Colon (tissue), 2 donors: Measurements from ENCODE around the gene STK11IP.

Source experiments
- FAIRE-seq: peaks from 2 replicates; lab custom pipeline; 2012; peaks lifted over from hg19 to GRCh38; lab: Jason Lieb, UNC
- donor health status: control.
- donor health status: control.

The STK11IP gene

DNA sequence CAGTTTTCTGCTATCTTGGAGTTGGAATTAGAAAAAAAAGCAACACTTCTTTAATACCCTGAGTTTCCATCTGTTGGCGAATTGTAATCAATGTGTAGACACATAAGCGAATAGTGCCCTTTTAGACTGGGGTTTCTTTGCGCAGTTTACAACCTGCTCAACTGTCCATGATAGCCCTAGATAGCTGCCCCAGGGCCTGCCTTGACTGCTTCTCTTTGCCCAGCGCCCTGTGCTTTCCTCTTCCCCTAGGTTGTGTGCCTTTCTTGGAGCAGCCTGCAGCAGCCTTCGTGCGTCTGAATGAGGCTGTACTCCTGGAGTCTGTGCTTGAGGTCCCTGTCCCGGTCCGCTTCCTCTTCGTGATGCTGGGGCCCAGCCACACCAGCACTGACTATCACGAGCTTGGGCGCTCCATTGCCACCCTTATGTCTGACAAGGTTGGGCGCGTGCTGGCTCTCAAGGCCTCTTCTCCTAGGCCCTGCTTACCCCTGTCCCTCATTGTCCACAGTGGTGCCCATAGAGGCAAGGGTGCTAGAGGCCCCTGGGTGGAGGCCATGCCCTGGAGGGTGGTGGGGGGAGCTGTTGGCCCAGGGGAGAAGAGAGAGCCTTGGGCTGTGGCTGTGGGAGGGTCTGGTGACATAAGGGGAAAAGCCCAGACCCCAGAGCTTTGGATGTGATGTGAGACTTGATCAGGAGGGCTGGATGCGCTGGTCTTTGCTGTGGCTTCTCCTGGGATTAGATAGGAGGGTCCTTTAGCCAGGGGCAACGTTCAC, 36.7 kb downstream of the STK11IP start:
- no peak for FAIRE-seq

DNA sequence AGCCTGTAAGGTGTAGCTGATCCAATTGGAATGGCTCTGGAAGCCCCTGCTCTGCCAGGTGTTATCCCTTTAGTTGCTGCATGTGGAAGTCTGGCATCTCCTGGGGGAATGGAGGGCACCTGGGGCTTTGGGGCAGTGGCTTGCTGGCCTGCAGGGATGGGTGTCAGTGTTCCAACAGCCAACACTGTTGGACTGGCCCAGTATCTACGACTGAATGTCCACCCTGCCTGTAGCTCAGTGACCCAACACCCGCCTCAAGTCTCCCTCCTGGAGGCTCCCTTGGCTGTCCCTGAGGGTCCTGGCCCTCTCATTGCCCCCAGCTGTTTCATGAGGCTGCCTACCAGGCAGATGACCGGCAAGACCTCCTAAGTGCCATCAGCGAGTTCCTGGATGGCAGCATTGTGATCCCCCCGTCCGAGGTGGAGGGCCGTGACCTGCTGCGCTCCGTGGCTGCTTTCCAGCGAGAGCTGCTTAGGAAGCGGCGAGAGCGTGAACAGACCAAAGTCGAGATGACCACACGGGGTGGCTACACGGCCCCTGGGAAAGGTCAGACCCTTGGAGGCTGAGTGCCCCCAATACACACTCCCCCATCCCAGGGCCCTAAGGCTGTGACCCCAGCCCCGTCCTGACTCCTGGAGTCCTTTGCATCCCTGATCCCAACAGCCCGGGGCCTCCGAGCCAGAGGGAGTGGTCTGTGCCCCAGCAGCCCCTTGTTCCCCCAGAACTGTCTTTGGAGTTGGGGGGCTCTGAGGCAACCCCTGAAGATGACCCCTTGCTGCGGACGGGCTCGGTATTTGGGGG, 37.5 kb downstream of the STK11IP start:
- FAIRE-seq = no peak

- FAIRE-seq = no peak
Observed at GRCh38 chr2:219636144-219636915, 38.7 kb downstream of the STK11IP start.

DNA sequence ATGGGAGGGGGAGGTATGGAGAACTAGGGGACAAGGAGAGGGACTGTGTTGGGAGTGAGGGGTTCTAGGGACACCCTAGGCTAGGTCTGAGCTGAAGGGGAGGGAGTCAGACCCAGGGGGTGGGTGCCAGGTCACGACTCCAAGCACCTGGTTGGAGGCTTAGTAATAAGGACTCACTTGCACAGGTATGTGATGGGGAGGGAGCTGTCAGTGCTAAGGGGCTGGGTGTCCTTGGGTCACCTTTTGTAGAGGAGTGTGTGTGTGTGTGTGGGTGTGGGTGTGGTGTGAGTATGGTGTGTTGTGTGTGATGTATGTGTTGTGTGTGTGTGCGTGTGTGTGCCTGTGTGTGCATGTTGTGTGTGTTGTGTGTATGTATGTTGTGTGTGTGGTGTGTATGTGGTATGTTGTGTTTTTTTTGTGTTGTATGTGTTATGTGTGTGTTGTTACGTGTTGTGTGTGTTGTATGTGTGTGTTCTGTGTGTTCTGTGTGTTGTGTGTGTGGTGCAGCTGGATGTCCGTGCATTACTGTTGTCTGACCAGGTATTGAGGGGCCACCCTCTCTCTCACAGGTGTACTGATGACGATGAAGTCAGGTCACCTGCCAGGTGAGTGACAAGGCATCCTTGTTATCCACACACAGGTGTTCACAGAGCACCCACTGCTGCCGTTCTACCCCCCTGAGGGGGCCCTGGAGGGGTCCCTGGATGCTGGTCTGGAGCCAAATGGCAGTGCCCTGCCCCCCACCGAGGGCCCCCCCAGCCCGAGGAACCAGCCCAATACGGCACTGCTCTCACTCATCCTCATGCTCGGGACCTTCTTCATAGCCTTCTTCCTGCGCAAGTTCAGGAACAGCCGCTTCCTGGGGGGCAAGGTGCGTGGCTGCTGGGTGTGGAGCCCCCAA, 39.5 kb downstream of the STK11IP start:
- FAIRE-seq = no peak

DNA sequence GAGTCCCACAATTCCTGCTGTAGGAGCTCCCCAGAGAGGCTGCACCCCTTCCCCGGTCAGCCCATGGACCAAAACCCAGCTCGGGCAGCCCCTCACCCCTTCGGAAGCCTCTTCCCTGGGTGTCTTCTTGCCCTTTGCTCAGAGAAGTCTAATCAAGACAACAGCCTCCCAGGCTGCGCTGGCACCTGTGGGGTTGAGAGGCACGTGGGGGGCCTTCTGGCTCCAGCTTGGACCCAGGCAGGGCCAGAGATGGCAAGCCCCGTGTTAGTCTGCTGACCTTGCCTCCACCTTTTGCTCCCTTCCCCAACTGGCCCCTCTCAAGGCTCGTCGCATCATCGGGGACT, 40.2 kb downstream of the STK11IP start:
- no peak for FAIRE-seq

GRCh38 chr2:219638217-219638947, 40.7 kb downstream of the STK11IP start:
- FAIRE-seq = no peak

DNA sequence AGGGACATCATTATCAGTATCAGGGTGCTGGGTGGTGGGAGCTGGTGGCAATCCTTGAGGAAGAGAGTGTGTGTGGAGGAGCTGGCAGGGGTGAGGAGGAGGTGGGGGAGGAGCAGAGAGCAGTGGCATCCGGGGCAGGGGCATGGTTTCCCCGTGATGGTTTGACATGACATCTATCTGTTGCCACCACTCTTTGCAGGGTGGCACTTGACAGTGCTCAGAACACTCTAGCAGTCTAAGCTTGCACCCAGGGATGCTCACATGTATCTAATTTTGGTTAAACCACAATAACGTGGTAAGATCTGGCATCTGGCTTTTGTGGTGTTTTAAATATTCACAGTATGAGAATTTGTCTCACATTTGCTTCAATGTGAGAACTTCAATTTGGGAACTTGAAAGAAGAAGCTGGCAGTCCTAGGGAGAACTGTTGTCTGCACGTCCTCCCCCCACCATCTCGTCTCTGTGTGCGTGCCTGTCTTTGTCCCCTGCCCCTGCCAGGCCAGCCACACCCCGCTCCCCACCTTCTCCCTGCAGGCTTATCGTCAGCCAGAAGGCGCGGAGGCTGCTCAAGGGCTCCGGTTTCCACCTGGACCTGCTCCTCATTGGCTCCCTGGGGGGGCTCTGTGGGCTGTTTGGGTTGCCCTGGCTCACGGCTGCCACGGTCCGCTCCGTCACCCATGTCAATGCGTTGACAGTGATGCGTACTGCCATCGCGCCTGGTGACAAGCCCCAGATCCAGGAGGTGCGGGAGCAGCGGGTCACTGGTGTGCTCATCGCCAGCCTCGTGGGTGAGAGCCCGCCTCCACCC, 41.5 kb downstream of the STK11IP start:
- no peak for FAIRE-seq

GRCh38 chr2:219641390-219642068, 43.9 kb downstream of the STK11IP start:
- no peak for FAIRE-seq

- no peak for FAIRE-seq
Observed at GRCh38 chr2:219642069-219642454, 44.4 kb downstream of the STK11IP start.

DNA sequence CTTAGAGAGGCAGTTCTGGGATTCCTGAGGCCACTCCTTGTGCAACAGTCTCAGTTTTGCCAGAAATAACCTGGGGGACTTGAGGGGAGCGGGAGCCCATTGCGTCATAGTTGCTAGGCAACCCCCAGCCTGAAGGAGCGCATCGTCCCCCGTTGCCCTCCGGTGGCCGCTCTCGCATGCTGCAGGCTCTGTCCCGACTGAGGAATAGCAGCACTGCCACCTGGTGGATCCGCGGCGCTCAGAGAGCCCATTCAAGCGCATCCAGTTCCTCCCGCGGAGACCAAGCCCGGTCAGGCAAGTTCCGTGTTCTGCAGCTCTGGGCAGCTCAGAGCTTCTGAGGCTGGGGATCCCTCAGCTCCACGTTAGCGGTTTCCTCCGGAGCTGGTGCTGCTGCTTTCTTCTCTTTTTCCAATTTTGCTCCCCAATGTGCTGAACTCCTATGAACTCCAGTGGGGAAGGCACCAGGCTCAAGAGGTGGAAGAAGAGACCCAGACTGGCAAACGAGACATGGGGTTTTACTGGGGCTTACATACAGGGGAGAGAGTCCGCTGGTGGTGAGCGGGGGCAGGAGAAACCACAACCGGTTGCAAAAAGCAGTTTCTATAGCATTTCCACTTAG, 44.9 kb downstream of the STK11IP start:
- no peak for FAIRE-seq

GRCh38 chr2:219643084-219643473, 45.4 kb downstream of the STK11IP start:
- FAIRE-seq = no peak

DNA sequence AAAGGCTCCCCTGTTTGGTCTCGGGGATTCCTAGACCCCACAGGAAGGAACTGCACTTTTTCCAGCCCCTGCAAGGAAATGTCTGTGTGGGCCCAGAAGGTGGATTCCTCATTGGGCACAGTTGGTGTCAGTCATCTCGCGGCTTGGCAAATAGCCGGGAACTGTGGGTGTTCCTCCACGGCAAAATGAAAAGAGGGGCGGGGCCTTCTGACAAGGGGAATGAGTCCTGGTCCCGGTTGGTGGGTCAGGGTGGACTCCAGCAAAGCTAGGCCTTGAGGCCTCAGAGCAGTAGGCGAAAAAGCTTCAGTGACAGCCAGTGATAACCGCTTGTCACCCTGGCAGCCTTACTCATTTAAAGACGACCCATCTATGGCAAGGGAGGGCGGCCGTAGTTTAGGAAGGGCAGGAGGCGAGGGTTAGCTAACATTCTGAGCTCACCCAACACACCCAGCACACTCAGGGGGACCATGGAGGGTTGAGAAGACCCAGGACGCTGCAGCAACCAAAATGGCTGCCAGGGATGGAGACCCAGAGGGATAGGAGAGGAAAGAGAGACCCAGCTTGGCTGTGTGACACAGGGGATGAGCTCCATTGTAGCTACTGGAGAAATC, 46.2 kb downstream of the STK11IP start:
- no peak for FAIRE-seq

- no peak for FAIRE-seq
Observed at GRCh38 chr2:219644801-219645480, 47.3 kb downstream of the STK11IP start.

DNA sequence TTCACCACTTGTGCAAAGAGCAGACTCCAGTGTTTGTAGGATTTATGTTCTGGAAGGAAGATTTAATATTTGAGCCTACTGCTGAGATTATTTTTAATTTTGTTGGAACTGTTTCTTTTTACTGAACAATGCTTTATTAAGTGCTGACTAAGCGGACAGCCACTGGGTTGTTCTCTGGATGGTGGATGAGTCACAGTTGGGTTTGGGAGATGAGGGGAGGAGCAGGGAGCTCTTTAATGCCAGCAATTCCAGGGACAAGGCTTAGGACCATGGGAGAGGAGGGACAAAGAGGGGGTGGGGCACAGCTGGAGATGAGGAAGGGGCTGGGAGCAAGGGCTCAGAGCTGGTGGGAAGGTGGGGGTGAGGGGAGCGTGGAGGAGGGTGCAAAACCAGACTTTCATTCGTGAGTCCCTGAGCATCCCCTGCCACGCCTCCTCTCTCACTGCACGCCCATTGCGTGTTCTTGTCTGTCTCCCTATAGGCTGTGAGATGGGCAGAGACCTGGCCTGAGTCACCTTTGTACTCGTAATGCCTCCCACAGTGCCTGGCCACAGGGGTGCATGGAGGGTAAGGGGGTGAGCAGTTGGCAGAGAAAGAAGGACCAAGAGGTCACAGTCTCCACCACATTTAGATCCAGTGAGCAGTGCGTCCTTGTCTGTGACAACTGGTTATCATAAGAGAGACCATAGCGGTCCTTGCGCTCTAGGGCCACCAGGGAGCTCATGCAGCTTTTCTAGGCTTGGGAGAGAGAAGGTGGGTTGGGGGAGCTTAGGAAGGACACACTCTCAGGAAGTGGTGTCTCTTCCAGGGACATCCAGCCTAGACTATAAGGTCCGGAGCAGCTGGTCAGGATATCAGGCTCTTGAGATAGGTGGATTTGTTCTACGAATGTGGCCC, 48.2 kb downstream of the STK11IP start:
- FAIRE-seq = no peak

DNA sequence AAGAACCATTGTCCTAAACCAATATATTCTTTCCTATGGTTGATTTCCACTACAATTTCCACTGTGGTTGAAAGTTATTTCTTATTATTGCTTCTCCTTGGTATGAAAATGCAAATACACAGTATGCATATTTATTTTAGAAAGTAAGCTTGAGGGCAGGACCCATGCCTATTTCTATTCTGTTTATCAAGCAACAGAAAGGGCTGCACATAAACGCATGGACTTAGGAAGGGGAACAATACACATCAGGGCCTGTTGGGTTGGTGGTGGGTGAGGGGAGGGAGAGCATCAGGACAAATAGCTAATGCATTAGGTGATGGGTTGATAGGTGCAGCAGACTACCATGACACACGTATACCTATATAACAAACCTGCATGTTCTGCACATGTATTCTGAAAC, 50.5 kb downstream of the STK11IP start:
- no peak for FAIRE-seq

DNA sequence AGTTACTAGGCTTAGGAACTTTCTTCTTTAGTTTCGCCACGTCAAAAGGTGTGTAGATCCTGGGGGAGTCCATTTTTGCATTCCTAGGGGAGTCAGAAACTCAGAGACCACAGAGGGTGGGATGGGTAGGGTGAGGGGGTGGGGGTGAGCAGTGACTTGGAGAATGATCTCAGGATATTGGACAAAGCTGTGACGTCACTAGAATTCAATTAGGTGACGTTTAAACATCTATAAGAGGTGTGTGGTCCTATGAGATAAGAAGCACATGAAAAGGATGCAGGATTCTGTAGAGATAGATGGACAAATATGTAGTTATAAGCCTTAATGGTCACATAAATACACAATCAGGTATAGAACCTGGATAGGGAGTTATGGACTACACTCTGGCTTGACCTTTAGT, 51.3 kb downstream of the STK11IP start:
- FAIRE-seq = no peak
